Suppressor macrophage treated with lipopolysaccharide for 1 hour (primary cell): ENCODE results near the gene ABCA13.
A peak's percentile ranks its signal among the peaks of the same experiment; 100 is the strongest.

Experiments used
- DNase-seq, 3 donors: peaks; one replicate each; pipeline ENCODE4 v3.0.0-alpha.2; 2020 to 2022

Gene ABCA13

GRCh38 chr7:48438206-48438605 is 266.9 kb downstream of the ABCA13 start:
- DNase-seq: no peak

GRCh38 chr7:48441848-48442492 is 270.7 kb downstream of the ABCA13 start:
- DNase-seq: no peak

- no peak for DNase-seq
Measured at GRCh38 chr7:48443051-48443450, 271.8 kb downstream of the ABCA13 start.

GRCh38 chr7:48446721-48447120 is 275.5 kb downstream of the ABCA13 start:
- DNase-seq: no peak

GRCh38 chr7:48452218-48452617 is 281.0 kb downstream of the ABCA13 start:
- DNase-seq: no peak

- DNase-seq: no peak
Measured at GRCh38 chr7:48454750-48455192, 283.5 kb downstream of the ABCA13 start.

- no peak for DNase-seq
Measured at GRCh38 chr7:48455363-48455762, 284.1 kb downstream of the ABCA13 start.

- peak in 2 of 3 donors; percentile 15 to 20 for DNase-seq
Measured at GRCh38 chr7:48458701-48459524, 287.7 kb downstream of the ABCA13 start.

GRCh38 chr7:48466713-48467112 is 295.5 kb downstream of the ABCA13 start:
- no peak for DNase-seq

GRCh38 chr7:48471196-48471595 is 299.9 kb downstream of the ABCA13 start:
- no peak for DNase-seq

- no peak for DNase-seq
Measured at GRCh38 chr7:48472640-48473039, 301.4 kb downstream of the ABCA13 start.

- DNase-seq: no peak
Measured at GRCh38 chr7:48473205-48473865, 302.1 kb downstream of the ABCA13 start.

- no peak for DNase-seq
Measured at GRCh38 chr7:48481235-48481634, 310.0 kb downstream of the ABCA13 start.

- no peak for DNase-seq
Measured at GRCh38 chr7:48497521-48497920, 326.3 kb downstream of the ABCA13 start.

- DNase-seq: no peak
Measured at GRCh38 chr7:48502021-48502420, 330.8 kb downstream of the ABCA13 start.

GRCh38 chr7:48505051-48505450 is 333.8 kb downstream of the ABCA13 start:
- no peak for DNase-seq

GRCh38 chr7:48505466-48505865 is 334.2 kb downstream of the ABCA13 start:
- no peak for DNase-seq

GRCh38 chr7:48506569-48506968 is 335.3 kb downstream of the ABCA13 start:
- no peak for DNase-seq

GRCh38 chr7:48511080-48511479 is 339.8 kb downstream of the ABCA13 start:
- DNase-seq: no peak

GRCh38 chr7:48512892-48513291 is 341.6 kb downstream of the ABCA13 start:
- no peak for DNase-seq

- DNase-seq: peak; percentile 13 to 47 (median 26)
Measured at GRCh38 chr7:48515171-48515570, 343.9 kb downstream of the ABCA13 start.

GRCh38 chr7:48518092-48518491 is 346.8 kb downstream of the ABCA13 start:
- DNase-seq: peak in 2 of 3 donors; percentile 3 to 16

- no peak for DNase-seq
Measured at GRCh38 chr7:48522692-48523091, 351.4 kb downstream of the ABCA13 start.
